ENCODE data around the gene ERC2.

- TF ChIP-seq CTCF (conservative IDR thresholded peaks at IDR 0.05 in 1 of 2, IDR thresholded peaks at IDR 0.05 in 1 of 2; ENCODE audit: low read depth in 1 of 2, low read length in 2 of 2) = no peak
- TF ChIP-seq EZH2 (IDR thresholded peaks at IDR 0.05; ENCODE audit: low read length, missing control alignments) = no peak
Measured at GRCh38 chr3:55649554-55649953, 818.7 kb downstream of the ERC2 start.

Data from fibroblast of lung (primary cell).